A673 (cell line): ENCODE results near the gene ADGRL3. TPM values are rescaled to one million over a fixed set of nuclear protein-coding genes. Genes with fewer than 3 reads are reported as not detected.

ENCODE experiments used
- BruUV-seq: library from RNA; stranded (reverse); fragments of 400-500 nt; replicated peaks from 2 replicates; lab custom pipeline; 2021; lab: Mats Ljungman, UMichigan
- CTCF ChIA-PET: fragments of 300-600 bp; sonication (Branson Sonifier 250); formaldehyde crosslinking; loops from one replicate; lab custom pipeline; 2022; ENCODE audit warnings: antibody characterized with exemption; lab: Charles Lee
- POLR2A ChIA-PET: fragments of 300-600 bp; sonication (Branson Sonifier 250); formaldehyde crosslinking; loops from one replicate; lab custom pipeline; 2022; ENCODE audit warnings: antibody characterized with exemption; ENCODE audit not compliant: low non-redundant PET; lab: Charles Lee
- DNase-seq: peaks from one replicate; pipeline ENCODE4 v3.0.0-alpha.2; 2015; ENCODE audit warnings: low spot score
- H3K27ac ChIP-seq: fragments of 200-600 bp; sonication (generic); 2 replicates; pipeline ENCODE4 v1.5.1; 2016; ENCODE audit warnings: mixed run types, low read depth, mild to moderate bottlenecking, mixed read lengths, antibody characterized with exemption, low read length; ENCODE audit not compliant: poor library complexity, severe bottlenecking
- H3K27me3 ChIP-seq: fragments of 200-600 bp; sonication (generic); replicated peaks from 2 replicates; pipeline ENCODE4 v1.6.1; 2017; ENCODE audit warnings: mixed run types, low read depth, mild to moderate bottlenecking, mixed read lengths, antibody characterized with exemption, low read length; ENCODE audit not compliant: insufficient read depth, poor library complexity
- H3K36me3 ChIP-seq: fragments of 200-600 bp; sonication (generic); 2 replicates; pipeline ENCODE4 v1.6.1; 2016; ENCODE audit warnings: mixed run types, mild to moderate bottlenecking, mixed read lengths, antibody characterized with exemption, low read length; ENCODE audit not compliant: insufficient read depth, poor library complexity, severe bottlenecking
- H3K4me1 ChIP-seq: fragments of 200-600 bp; sonication (generic); 2 replicates; pipeline ENCODE4 v1.6.1; 2017; ENCODE audit warnings: mixed run types, mild to moderate bottlenecking, mixed read lengths, antibody characterized with exemption, low read length; ENCODE audit not compliant: insufficient read depth, poor library complexity, severe bottlenecking
- H3K4me3 ChIP-seq: fragments of 200-600 bp; sonication (generic); 2 replicates; pipeline ENCODE4 v1.5.1; 2016; ENCODE audit warnings: low read depth, mixed run types, mild to moderate bottlenecking, mixed read lengths, low read length; ENCODE audit not compliant: poor library complexity, severe bottlenecking
- H3K9me3 ChIP-seq: fragments of 200-600 bp; sonication (generic); 2 replicates; pipeline ENCODE4 v1.6.1; 2016; ENCODE audit warnings: mixed run types, low read depth, mild to moderate bottlenecking, mixed read lengths, antibody characterized with exemption, low read length; ENCODE audit not compliant: poor library complexity, severe bottlenecking
- EZH2 ChIP-seq: fragments of 200-600 bp; sonication (generic); IDR thresholded peaks from 2 replicates; pipeline ENCODE4 v1.6.1; 2017; ENCODE audit warnings: borderline replicate concordance, low read depth, mild to moderate bottlenecking, mixed read lengths, antibody characterized with exemption, low read length; ENCODE audit not compliant: poor library complexity, severe bottlenecking
- intact Hi-C: fragments of 100-400 bp; cut with micrococcal nuclease; formaldehyde crosslinking; loops from one replicate; pipeline ENCODE4 v1.10.0; 2022; ENCODE audit not compliant: unreplicated experiment
- total RNA-seq: library from RNA; stranded (reverse); gene quantifications from 2 replicates; pipeline ENCODE4 v1.2.3, GENCODE V29; 2021
- TF ChIP-seq, protein P1 (sequence below): fragments of 300-800, 200-600 bp; sonication (generic); conservative IDR thresholded peaks from 2 replicates; pipeline ENCODE4 v1.5.1; 2017; ENCODE audit warnings: low read depth, mild to moderate bottlenecking, antibody characterized with exemption, low read length, moderate library complexity, mixed read lengths

ADGRL3 gene
- total RNA-seq, 1 experiment from 2014 or later = not detected

DNA sequence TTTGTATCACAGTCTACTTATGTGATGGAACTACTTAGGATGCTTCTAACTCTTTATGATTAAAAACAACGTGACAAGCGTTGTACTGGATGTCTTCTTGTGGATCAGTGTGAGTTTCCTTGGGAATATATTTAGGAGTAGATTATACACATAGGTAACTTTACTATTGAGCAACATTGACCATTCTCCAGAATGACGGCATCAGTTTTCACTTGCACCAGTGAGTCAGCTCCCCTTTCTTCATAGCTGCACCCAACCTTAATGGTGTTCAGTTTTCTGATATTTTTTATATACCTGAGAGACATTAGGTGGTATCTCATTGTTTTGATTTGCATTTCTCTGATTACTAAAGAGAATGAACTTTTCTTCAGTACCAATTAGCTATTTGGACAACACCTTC, 343.9 kb downstream of the ADGRL3 start:
- Histone ChIP-seq H3K27me3 (no peaks in the 10 kb centered on the region), H3K27ac (no peak overlapping the region), H3K4me3 (no peak overlapping the region), H3K4me1 (no peaks in the 10 kb centered on the region), H3K9me3 (no peaks in the 10 kb centered on the region), H3K36me3 (no peaks in the 10 kb centered on the region)
- BruUV-seq = no TSS peak
- no peak for TF ChIP-seq EZH2
- TF ChIP-seq, protein P1, sequence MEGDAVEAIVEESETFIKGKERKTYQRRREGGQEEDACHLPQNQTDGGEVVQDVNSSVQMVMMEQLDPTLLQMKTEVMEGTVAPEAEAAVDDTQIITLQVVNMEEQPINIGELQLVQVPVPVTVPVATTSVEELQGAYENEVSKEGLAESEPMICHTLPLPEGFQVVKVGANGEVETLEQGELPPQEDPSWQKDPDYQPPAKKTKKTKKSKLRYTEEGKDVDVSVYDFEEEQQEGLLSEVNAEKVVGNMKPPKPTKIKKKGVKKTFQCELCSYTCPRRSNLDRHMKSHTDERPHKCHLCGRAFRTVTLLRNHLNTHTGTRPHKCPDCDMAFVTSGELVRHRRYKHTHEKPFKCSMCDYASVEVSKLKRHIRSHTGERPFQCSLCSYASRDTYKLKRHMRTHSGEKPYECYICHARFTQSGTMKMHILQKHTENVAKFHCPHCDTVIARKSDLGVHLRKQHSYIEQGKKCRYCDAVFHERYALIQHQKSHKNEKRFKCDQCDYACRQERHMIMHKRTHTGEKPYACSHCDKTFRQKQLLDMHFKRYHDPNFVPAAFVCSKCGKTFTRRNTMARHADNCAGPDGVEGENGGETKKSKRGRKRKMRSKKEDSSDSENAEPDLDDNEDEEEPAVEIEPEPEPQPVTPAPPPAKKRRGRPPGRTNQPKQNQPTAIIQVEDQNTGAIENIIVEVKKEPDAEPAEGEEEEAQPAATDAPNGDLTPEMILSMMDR = no peak
- DNase-seq = no peak
- CTCF ChIA-PET = no interaction called here
- POLR2A ChIA-PET = no interaction called here
- intact Hi-C loops = no loop called here

DNA sequence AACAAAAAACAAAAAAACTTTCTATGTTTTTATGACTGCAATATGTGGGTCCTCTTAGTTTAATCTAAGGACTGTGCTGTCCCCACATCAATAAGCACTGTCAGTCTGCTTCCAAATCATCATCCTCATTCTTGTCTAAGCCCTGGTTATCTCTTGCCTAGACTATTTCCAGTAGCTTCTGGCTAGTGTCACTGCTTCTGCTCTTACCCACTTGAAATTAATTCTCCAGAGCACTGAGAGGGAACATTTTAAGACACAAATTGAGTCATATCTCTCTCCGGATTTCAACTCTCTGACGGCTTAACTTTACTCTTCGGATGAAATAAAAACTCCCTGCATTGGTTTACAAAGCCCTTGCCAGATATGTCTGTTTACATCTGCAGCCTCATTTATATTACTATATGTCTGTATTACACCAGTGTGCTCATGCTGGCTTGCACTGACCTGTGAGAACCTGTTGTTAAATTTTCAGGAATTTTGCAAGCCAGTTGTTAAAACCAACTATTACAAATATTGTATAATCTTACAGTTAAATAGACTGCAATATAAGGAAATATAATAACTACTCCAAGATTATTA, 345.9 kb downstream of the ADGRL3 start:
- Histone ChIP-seq H3K4me1 (no peaks in the 10 kb centered on the region), H3K27ac (no peak overlapping the region), H3K9me3 (no peaks in the 10 kb centered on the region), H3K27me3 (no peaks in the 10 kb centered on the region), H3K4me3 (no peak overlapping the region), H3K36me3 (no peaks in the 10 kb centered on the region)
- TF ChIP-seq, protein P1 = no peak
- no peak for TF ChIP-seq EZH2
- BruUV-seq = no TSS peak
- ChIA-PET POLR2A (no interaction called here), CTCF (no interaction called here)
- DNase-seq = no peak
- intact Hi-C loops = no loop called here

- BruUV-seq = no TSS peak
- DNase-seq = no peak
- H3K9me3 ChIP-seq = no peaks in the 10 kb centered on the region
- CTCF ChIA-PET = no interaction called here
- no peaks in the 10 kb centered on the region for H3K36me3 ChIP-seq
- no peak for TF ChIP-seq EZH2
- TF ChIP-seq, protein P1 = no peak
- no peak overlapping the region for H3K27ac ChIP-seq
- no peak overlapping the region for H3K4me3 ChIP-seq
- intact Hi-C loops = no loop called here
- POLR2A ChIA-PET = no interaction called here
- H3K4me1 ChIP-seq = no peaks in the 10 kb centered on the region
- H3K27me3 ChIP-seq = no peaks in the 10 kb centered on the region
These were observed 349.2 kb downstream of the ADGRL3 start for GRCh38 chr4:61549336-61549735.
